B cell (primary cell): Measurements from ENCODE around the gene IL36RN. TPM values are rescaled to one million over a fixed set of nuclear protein-coding genes. Genes with fewer than 3 reads are reported as not detected.

Experiments
- ATAC-seq: fragments of 200-7000 bp; cut with Tn5 transposase; one replicate; pipeline ENCODE4 v1.10.0; 2021; ENCODE audit warnings: low read depth, mild to moderate bottlenecking, moderate number of reproducible peaks, moderate library complexity
- CTCF ChIA-PET: fragments of 350-600 bp; sonication (Branson Sonifier 250); formaldehyde crosslinking; loops from one replicate; lab custom pipeline; 2021; ENCODE audit warnings: antibody characterized with exemption, inconsistent platforms; lab: Charles Lee
- POLR2A ChIA-PET: fragments of 350-600 bp; sonication (Branson Sonifier 250); formaldehyde crosslinking; loops from one replicate; lab custom pipeline; 2021; ENCODE audit warnings: antibody characterized with exemption; lab: Charles Lee
- DNase-seq: peaks from one replicate; pipeline ENCODE4 v3.0.0; 2013
- H2AFZ ChIP-seq: 2 replicates; pipeline ENCODE4 v1.6.1; 2012; ENCODE audit warnings: mild to moderate bottlenecking, low read depth, low read length; ENCODE audit not compliant: insufficient read depth, poor library complexity, severe bottlenecking
- H3K27ac ChIP-seq, 2 donors: 1 replicate in 1 of 2; 2 replicates in 1 of 2; pipeline ENCODE4 v1.5.1; 2012 to 2013; ENCODE audit warnings: low read length in 2 of 2, mild to moderate bottlenecking in 2 of 2, moderate library complexity in 1 of 2
- H3K27me3 ChIP-seq, 4 experiments: fragments of 200-600 bp in 1 of 4; sonication (generic) in 1 of 4; replicated peaks in 1 of 4; 1 replicate in 2 of 4; 2 replicates in 2 of 4; pipeline versions ENCODE4 v1.6.1 to v1.7.0; 2013 to 2016; ENCODE audit warnings: low read length in 3 of 4, mild to moderate bottlenecking in 2 of 4, mixed read lengths in 1 of 4, moderate library complexity in 1 of 4; ENCODE audit not compliant: insufficient read depth in 4 of 4, control insufficient read depth in 3 of 4; ENCODE audit errors: control extremely low read depth in 1 of 4
- H3K36me3 ChIP-seq, 2 experiments: replicated peaks in 1 of 2; 1 replicate in 1 of 2; 2 replicates in 1 of 2; pipeline versions ENCODE4 v1.6.1 to v1.7.1; 2013; ENCODE audit warnings: low read length in 1 of 2; ENCODE audit not compliant: insufficient read depth in 2 of 2, control insufficient read depth in 1 of 2; ENCODE audit errors: control extremely low read depth in 1 of 2, extremely low read depth in 1 of 2
- H3K4me1 ChIP-seq, 2 donors: fragments of 200-600 bp in 1 of 2; sonication (generic) in 1 of 2; 1 replicate in 1 of 2; 2 replicates in 1 of 2; pipeline versions ENCODE4 v1.5.1 to v1.6.1; 2013 to 2017; ENCODE audit warnings: low read length in 2 of 2; ENCODE audit not compliant: control insufficient read depth in 2 of 2, insufficient read depth in 2 of 2
- H3K4me2 ChIP-seq: replicated peaks from 2 replicates; pipeline ENCODE3; 2012; ENCODE audit warnings: mild to moderate bottlenecking, low read depth, low read length; ENCODE audit not compliant: poor library complexity, severe bottlenecking
- H3K4me3 ChIP-seq, 5 experiments: fragments of 200-600 bp in 1 of 5; sonication (generic) in 1 of 5; 1 replicate in 3 of 5; 2 replicates in 2 of 5; pipeline versions ENCODE4 v1.5.1 to v1.7.0; 2011 to 2016; ENCODE audit warnings: low read length in 4 of 5, mild to moderate bottlenecking in 4 of 5, low read depth in 2 of 5, control low read depth in 1 of 5, moderate library complexity in 1 of 5; ENCODE audit not compliant: insufficient read depth in 1 of 5; ENCODE audit errors: control extremely low read depth in 1 of 5, extremely low read depth in 1 of 5
- H3K79me2 ChIP-seq: fragments of 200-600 bp; sonication (generic); one replicate; pipeline ENCODE4 v1.6.0; 2016; ENCODE audit warnings: low read length; ENCODE audit not compliant: control insufficient read depth, insufficient read depth
- H3K9ac ChIP-seq: fragments of 200-600 bp; sonication (generic); 2 replicates; pipeline ENCODE4 v1.6.1; 2017; ENCODE audit warnings: mild to moderate bottlenecking, low read length, moderate library complexity
- H3K9me3 ChIP-seq, 3 donors: one replicate each; pipeline versions ENCODE4 v1.6.1 to v1.7.1; 2013; ENCODE audit warnings: low read length in 2 of 3; ENCODE audit not compliant: control insufficient read depth in 2 of 3, insufficient read depth in 1 of 3; ENCODE audit errors: control extremely low read depth in 1 of 3
- H4K20me1 ChIP-seq: 2 replicates; pipeline ENCODE4 v1.6.0; 2012; ENCODE audit warnings: mild to moderate bottlenecking, low read length; ENCODE audit not compliant: insufficient read depth, control insufficient read depth, poor library complexity, severe bottlenecking
- H3K27ac Mint-ChIP-seq: one replicate; pipeline ENCODE4 v1.8.0; 2021; ENCODE audit warnings: mixed read lengths
- H3K27me3 Mint-ChIP-seq: one replicate; pipeline ENCODE4 v1.8.0; 2021; ENCODE audit warnings: mixed read lengths
- H3K4me1 Mint-ChIP-seq: one replicate; pipeline ENCODE4 v1.8.0; 2021; ENCODE audit warnings: mixed read lengths
- H3K4me3 Mint-ChIP-seq: one replicate; pipeline ENCODE4 v1.8.0; 2021; ENCODE audit warnings: mixed read lengths
- H3K9me3 Mint-ChIP-seq: one replicate; pipeline ENCODE4 v1.8.0; 2022; ENCODE audit warnings: mixed read lengths; ENCODE audit not compliant: insufficient read depth
- EZH2 ChIP-seq: IDR thresholded peaks from 2 replicates; pipeline ENCODE4 v1.6.1; 2012; ENCODE audit warnings: borderline replicate concordance, low read depth, mild to moderate bottlenecking, moderate library complexity, low read length; ENCODE audit not compliant: insufficient read depth, poor library complexity, severe bottlenecking
- WGBS: methylation state at CpG from one replicate; pipeline ENCODE4 v1.1.5; 2013; ENCODE audit warnings: missing lambda C conversion rate; ENCODE audit not compliant: insufficient coverage; 5-methylcytosine and 5-hydroxymethylcytosine counted together
- intact Hi-C: fragments of 100-400 bp; cut with micrococcal nuclease; formaldehyde crosslinking; loops from one replicate; pipeline ENCODE4 v1.10.0; 2022
- polyA plus RNA-seq: library from polyadenylated mRNA; depleted of rRNA; stranded (reverse); fragments of >200 nt; gene quantifications from 2 replicates; pipeline ENCODE4 v1.2.3, GENCODE V29; 2012
- total RNA-seq, 2 donors: library from RNA; stranded (reverse); fragments of 120-200 nt in 1 of 2; gene quantifications; 1 replicate in 1 of 2; 2 replicates in 1 of 2; pipeline versions ENCODE4 v1.2.3 to v1.2.4, GENCODE V29; 2013 to 2022
- TF ChIP-seq, protein P1 (sequence below): fragments of 200-600 bp; IDR thresholded peaks from one replicate; pipeline ENCODE4 v1.8.0; 2022; ENCODE audit warnings: antibody characterized with exemption, mild to moderate bottlenecking

Gene IL36RN
- total and polyA plus RNA-seq, 2 donors (not counting 1 experiment from before 2014, with no cell fraction given): not detected

DNA sequence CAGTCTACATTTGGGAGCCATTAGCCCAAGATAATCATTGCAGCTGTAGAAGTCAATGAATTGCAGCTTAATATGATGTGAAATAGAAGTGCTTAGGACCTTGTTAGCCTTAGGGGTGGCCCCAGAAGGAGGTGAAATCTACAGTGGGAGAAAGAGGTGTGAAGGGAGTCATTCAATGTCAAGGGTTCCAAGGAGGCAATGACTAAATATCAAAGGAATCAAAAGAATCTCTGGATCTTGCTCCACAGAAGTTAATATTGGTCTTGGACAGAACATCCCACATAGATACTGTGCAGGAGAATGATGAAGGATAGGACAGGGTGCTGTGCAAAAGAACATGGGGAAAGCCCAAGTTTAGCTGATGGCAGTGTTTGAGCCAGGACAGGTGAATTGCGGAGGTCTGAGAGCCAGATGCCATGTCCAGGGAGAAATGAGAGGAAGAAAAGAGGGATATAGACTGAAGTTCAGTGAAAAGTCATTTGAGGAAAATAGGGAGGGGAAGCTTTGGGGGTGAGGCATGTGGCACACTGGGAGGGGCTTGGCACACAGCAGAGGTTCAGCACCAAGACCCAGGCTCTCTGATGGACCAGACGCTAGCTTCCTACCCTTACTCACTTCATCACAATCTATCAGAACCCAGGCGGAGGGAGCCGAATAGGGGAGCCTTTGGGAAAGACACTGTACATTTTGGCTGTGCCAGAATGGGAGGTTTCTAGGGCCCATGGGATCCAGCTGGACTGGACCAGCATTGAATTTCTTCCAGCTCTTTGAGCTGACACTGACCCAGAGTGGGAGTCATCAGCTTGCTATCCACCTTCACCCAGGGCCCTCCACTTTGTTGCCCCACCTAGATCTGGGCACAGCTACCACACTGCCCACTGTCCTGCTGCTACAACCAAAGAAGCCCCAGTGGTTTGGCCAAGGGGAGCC, 10.9 kb downstream of the IL36RN start:
- no peak overlapping the region for H3K4me3 Mint-ChIP-seq
- DNase-seq (no peak), ATAC-seq (no peak)
- Histone ChIP-seq H3K9ac (no peak overlapping the region), H3K4me3 (no peak overlapping the region), H4K20me1 (no peaks in the 10 kb centered on the region), H3K27me3 (peaks cover 0 to 12% (median 1%) of the 10 kb centered on the region in 4 experiments), H3K79me2 (no peaks in the 10 kb centered on the region), H3K9me3 (peaks cover 0 to 2% (median 1%) of the 10 kb centered on the region in 3 donors), H3K27ac (no peak overlapping the region), H2AFZ (no peak overlapping the region), H3K36me3 (no peaks in the 10 kb centered on the region), H3K4me1 (no peaks in the 10 kb centered on the region), H3K4me2 (no peak overlapping the region)
- ChIA-PET POLR2A (no interaction called here), CTCF (interaction anchor here (1.6 kb wide), 1 partner anchor 11 kb away, joined by 5 read pairs; no protein-coding TSS in a partner anchor)
- intact Hi-C loops: no loop called here
- TF ChIP-seq, protein P1, sequence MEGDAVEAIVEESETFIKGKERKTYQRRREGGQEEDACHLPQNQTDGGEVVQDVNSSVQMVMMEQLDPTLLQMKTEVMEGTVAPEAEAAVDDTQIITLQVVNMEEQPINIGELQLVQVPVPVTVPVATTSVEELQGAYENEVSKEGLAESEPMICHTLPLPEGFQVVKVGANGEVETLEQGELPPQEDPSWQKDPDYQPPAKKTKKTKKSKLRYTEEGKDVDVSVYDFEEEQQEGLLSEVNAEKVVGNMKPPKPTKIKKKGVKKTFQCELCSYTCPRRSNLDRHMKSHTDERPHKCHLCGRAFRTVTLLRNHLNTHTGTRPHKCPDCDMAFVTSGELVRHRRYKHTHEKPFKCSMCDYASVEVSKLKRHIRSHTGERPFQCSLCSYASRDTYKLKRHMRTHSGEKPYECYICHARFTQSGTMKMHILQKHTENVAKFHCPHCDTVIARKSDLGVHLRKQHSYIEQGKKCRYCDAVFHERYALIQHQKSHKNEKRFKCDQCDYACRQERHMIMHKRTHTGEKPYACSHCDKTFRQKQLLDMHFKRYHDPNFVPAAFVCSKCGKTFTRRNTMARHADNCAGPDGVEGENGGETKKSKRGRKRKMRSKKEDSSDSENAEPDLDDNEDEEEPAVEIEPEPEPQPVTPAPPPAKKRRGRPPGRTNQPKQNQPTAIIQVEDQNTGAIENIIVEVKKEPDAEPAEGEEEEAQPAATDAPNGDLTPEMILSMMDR: no peak
- no peak for TF ChIP-seq EZH2
- H3K27me3 Mint-ChIP-seq: peaks cover 36% of the 10 kb centered on the region
- WGBS: 100% methylated on average over 2 of the region's 4 CpGs
- H3K27ac Mint-ChIP-seq: no peak overlapping the region
- no peaks in the 10 kb centered on the region for H3K9me3 Mint-ChIP-seq
- H3K4me1 Mint-ChIP-seq: no peaks in the 10 kb centered on the region

DNA sequence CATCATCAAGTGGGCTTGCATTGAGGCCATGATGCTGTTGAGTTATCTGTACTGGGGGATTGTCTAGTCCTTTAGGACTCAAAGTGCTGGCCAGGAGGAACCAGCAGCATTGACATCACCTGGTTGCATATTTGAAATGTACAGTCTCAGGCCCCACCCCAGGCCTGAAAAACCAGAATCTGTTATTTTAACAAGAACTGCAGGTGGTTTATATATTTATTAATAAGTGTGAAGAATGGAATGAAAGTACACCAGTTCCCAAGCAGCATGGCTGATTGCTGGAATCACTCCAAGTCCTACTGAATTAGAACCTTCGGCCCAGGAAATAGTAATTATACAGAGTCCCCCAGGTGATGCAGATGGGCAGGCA, 11.6 kb downstream of the IL36RN start:
- H3K4me3 Mint-ChIP-seq: no peak overlapping the region
- no peak overlapping the region for H3K27ac ChIP-seq
- no peaks in the 10 kb centered on the region for H3K79me2 ChIP-seq
- H3K27me3 Mint-ChIP-seq: peaks cover 31% of the 10 kb centered on the region
- no peak overlapping the region for H3K27ac Mint-ChIP-seq
- ChIA-PET CTCF (interaction anchor here (1.6 kb wide), 1 partner anchor 10 kb away, joined by 5 read pairs; no protein-coding TSS in a partner anchor), POLR2A (no interaction called here)
- H3K4me3 ChIP-seq: no peak overlapping the region
- no peaks in the 10 kb centered on the region for H3K4me1 Mint-ChIP-seq
- H4K20me1 ChIP-seq: no peaks in the 10 kb centered on the region
- WGBS: no CpG with 5 or more reads among the region's 1 CpG
- H3K4me1 ChIP-seq: no peaks in the 10 kb centered on the region
- no peak for DNase-seq
- H3K9me3 Mint-ChIP-seq: no peaks in the 10 kb centered on the region
- H3K9me3 ChIP-seq: no peaks in the 10 kb centered on the region
- intact Hi-C loops: no loop called here
- ATAC-seq: no peak
- H3K4me2 ChIP-seq: no peak overlapping the region
- peaks cover 0 to 10% (median 1%) of the 10 kb centered on the region in 4 experiments for H3K27me3 ChIP-seq
- H3K9ac ChIP-seq: no peak overlapping the region
- H3K36me3 ChIP-seq: no peaks in the 10 kb centered on the region
- TF ChIP-seq, protein P1: no peak
- no peak overlapping the region for H2AFZ ChIP-seq
